ENCODE data around the gene RPL35A.

DNA sequence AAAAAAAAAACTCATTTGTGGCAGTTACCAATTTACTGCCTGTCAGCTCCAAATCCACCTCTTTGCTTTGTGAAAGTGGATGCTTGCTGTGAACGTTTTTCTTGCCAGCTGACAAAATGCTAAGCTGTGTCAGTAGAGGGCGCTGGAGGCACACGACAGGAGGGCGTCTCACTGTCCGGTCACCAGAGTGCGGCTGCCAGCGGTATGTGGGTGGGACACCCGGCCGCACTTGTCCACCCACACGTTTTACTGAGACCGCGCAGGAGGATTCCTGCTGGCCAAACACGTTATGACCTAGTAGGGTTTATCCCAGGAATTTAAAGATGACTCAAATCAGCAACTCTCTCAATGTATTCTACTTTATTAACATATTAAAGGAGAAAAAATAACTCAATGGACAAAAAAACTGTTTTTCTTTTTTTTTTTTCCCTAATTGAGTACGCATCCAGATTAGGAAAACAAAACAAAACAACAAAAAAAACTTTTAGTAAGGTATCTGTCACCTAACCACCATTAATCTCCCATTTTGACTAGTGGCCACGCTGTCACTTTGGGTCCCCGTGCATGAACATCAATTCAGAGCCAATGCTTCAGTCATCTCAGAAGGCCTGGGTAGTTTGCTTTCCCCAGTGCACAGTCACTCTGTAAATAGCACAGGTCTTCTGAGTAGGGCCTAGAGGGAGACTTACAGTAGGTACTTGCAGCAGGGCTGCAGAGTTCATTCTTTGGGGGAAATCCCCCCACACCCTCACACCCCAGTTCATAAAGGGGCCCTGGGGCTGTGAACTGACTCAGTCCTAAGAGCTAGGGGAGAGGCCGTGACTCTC, 43.8 kb upstream of the RPL35A start:
- TF ChIP-seq, protein P1, sequence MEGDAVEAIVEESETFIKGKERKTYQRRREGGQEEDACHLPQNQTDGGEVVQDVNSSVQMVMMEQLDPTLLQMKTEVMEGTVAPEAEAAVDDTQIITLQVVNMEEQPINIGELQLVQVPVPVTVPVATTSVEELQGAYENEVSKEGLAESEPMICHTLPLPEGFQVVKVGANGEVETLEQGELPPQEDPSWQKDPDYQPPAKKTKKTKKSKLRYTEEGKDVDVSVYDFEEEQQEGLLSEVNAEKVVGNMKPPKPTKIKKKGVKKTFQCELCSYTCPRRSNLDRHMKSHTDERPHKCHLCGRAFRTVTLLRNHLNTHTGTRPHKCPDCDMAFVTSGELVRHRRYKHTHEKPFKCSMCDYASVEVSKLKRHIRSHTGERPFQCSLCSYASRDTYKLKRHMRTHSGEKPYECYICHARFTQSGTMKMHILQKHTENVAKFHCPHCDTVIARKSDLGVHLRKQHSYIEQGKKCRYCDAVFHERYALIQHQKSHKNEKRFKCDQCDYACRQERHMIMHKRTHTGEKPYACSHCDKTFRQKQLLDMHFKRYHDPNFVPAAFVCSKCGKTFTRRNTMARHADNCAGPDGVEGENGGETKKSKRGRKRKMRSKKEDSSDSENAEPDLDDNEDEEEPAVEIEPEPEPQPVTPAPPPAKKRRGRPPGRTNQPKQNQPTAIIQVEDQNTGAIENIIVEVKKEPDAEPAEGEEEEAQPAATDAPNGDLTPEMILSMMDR (IDR thresholded peaks at IDR 0.05): peak; percentile 98
- TF ChIP-seq EZH2 (IDR thresholded peaks at IDR 0.05; ENCODE audit: borderline replicate concordance, insufficient read depth, low read depth, low read length, poor library complexity, severe bottlenecking): no peak

All from B cell (primary cell).